Measurements from ENCODE around the gene TANK.

The TANK gene

GRCh38 chr2:161238560-161239325 lies 78.5 kb downstream of the TANK start:
- peak overlapping the region; percentile 69; the same call in 1 of the 2 replicates for H2AFZ ChIP-seq (ENCODE audit: low read depth)
- H3K4me3 ChIP-seq (IDR thresholded peaks at IDR 0.05; ENCODE audit: insufficient read depth, low read depth, low read length), result no peak overlapping the region
- no peak overlapping the region for H3K9ac ChIP-seq
- H3K27ac ChIP-seq, result no peak overlapping the region
- H3K4me1 ChIP-seq (ENCODE audit: low read depth, poor library complexity, severe bottlenecking), result peaks cover 8% of the 10 kb centered on the region
- no peaks in the 10 kb centered on the region for H4K20me1 ChIP-seq (ENCODE audit: insufficient read depth)
- H3K27me3 ChIP-seq (ENCODE audit: insufficient read depth, low read depth), result no peaks in the 10 kb centered on the region
- no peak overlapping the region for H3K4me2 ChIP-seq
- no peak for TF ChIP-seq CTCF (conservative IDR thresholded peaks at IDR 0.05; ENCODE audit: low read depth, low read length)
- no peaks in the 10 kb centered on the region for H3K36me3 ChIP-seq (ENCODE audit: insufficient read depth)
- no peaks in the 10 kb centered on the region for H3K79me2 ChIP-seq (ENCODE audit: insufficient read depth, low read depth)

DNA sequence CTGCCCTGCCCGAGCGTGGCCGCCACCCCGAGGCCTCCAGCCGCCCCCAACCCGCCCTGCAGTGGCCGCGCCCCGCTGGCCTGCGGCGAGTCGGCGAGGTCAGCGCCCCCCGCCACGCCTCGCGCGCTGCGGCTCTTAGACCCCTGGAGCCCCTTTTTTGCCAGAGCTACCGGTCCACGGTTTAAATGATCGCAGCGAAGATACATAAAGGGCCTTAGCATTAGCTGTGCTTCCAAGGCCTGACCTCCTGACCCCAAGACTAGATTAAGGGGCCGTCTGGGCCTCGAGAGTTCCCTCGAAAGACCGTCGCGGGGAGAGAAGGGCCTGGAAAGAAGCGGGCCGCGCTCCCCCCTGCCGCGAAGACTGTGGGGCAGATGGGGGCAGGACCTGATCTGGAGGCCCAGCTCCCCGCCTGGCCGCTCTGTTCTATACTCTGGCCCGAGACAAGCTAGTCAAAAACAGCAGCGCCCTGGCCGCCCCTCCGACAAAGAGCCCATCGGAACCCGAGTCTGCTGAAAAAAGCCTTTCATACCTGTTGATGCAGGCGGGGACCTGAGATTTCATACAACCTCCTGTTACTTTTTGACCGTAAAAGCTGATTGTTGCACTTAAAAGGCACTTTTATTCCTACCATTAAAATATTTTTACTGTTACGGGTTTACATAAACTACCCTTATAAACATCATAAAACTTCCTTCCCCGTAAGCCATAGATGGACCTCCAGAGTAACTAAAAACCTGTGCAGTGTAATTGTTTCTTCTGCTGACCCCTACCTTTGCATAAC lies 79.3 kb downstream of the TANK start:
- Histone ChIP-seq H3K9ac (no peak overlapping the region), H2AFZ (ENCODE audit: low read depth) (no peak overlapping the region), H3K36me3 (ENCODE audit: insufficient read depth) (no peaks in the 10 kb centered on the region), H4K20me1 (ENCODE audit: insufficient read depth) (no peaks in the 10 kb centered on the region), H3K27me3 (ENCODE audit: insufficient read depth, low read depth) (no peaks in the 10 kb centered on the region), H3K27ac (no peak overlapping the region), H3K4me2 (no peak overlapping the region), H3K4me1 (ENCODE audit: low read depth, poor library complexity, severe bottlenecking) (peaks cover 3% of the 10 kb centered on the region), H3K4me3 (IDR thresholded peaks at IDR 0.05; ENCODE audit: insufficient read depth, low read depth, low read length) (no peak overlapping the region), H3K79me2 (ENCODE audit: insufficient read depth, low read depth) (no peaks in the 10 kb centered on the region)
- no peak for TF ChIP-seq CTCF (conservative IDR thresholded peaks at IDR 0.05; ENCODE audit: low read depth, low read length)

DNA sequence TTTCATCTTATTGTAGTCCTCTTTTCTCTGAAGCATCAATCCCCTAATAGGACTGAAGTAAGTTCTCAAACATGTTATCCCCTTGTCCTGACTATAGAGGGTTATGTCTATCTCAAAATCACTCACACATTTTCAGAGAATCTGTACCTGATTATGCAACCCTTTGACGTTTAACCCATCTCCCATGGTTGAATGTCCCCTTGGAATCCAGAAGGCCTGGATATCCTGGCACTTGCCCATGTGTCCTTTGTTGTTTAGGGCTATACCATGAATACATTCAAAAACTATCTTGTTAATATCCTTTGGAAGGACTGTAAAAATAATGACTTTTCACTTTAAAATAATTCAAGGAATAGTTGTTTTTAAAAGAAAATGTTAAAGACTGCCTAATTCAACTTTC lies 81.7 kb downstream of the TANK start:
- Histone ChIP-seq H3K9ac (no peak overlapping the region), H3K4me3 (IDR thresholded peaks at IDR 0.05; ENCODE audit: insufficient read depth, low read depth, low read length) (no peak overlapping the region), H4K20me1 (ENCODE audit: insufficient read depth) (no peaks in the 10 kb centered on the region), H3K4me2 (no peak overlapping the region), H3K4me1 (ENCODE audit: low read depth, poor library complexity, severe bottlenecking) (no peaks in the 10 kb centered on the region), H3K27ac (no peak overlapping the region), H3K36me3 (ENCODE audit: insufficient read depth) (no peaks in the 10 kb centered on the region), H3K79me2 (ENCODE audit: insufficient read depth, low read depth) (no peaks in the 10 kb centered on the region), H2AFZ (ENCODE audit: low read depth) (no peak overlapping the region), H3K27me3 (ENCODE audit: insufficient read depth, low read depth) (no peaks in the 10 kb centered on the region)
- no peak for TF ChIP-seq CTCF (conservative IDR thresholded peaks at IDR 0.05; ENCODE audit: low read depth, low read length)

DNA sequence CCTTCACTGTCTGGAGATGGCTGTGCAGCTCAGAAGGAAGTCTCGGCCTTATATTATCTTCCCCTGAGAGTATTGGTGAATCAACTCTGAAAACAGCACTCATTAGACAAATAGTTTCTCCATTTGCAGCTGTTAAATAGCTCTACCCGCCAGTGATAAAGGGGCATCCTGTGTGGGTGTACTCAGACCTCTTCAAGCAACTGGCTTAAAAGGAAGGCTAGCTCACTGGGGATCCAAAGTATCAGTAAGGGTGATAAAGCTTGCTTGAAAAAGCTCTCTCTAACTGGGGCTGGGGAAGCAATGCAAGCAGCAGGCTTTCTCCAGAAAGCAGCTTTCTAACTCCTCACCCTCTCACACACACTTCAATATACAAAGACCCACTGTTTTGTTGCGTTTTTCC lies 83.1 kb downstream of the TANK start:
- H2AFZ ChIP-seq (ENCODE audit: low read depth), result no peak overlapping the region
- H3K36me3 ChIP-seq (ENCODE audit: insufficient read depth), result no peaks in the 10 kb centered on the region
- no peak overlapping the region for H3K4me3 ChIP-seq (IDR thresholded peaks at IDR 0.05; ENCODE audit: insufficient read depth, low read depth, low read length)
- H3K79me2 ChIP-seq (ENCODE audit: insufficient read depth, low read depth), result no peaks in the 10 kb centered on the region
- H3K4me2 ChIP-seq, result no peak overlapping the region
- H4K20me1 ChIP-seq (ENCODE audit: insufficient read depth), result no peaks in the 10 kb centered on the region
- no peak overlapping the region for H3K27ac ChIP-seq
- no peak for TF ChIP-seq CTCF (conservative IDR thresholded peaks at IDR 0.05; ENCODE audit: low read depth, low read length)
- no peak overlapping the region for H3K9ac ChIP-seq
- no peaks in the 10 kb centered on the region for H3K4me1 ChIP-seq (ENCODE audit: low read depth, poor library complexity, severe bottlenecking)
- no peaks in the 10 kb centered on the region for H3K27me3 ChIP-seq (ENCODE audit: insufficient read depth, low read depth)
